Esophagus (tissue), 2 donors: ENCODE data around the gene KDSR. TPM values are rescaled to one million over a fixed set of nuclear protein-coding genes. Genes with fewer than 3 reads are reported as not detected.

ENCODE experiments used
- H3K27ac ChIP-seq, 2 donors: one replicate each; pipeline ENCODE4 v1.5.1; 2013; ENCODE audit warnings: low read depth in 2 of 2, mild to moderate bottlenecking in 2 of 2, inconsistent platforms in 1 of 2, low read length in 1 of 2, moderate library complexity in 1 of 2
- H3K27me3 ChIP-seq, 2 donors: one replicate each; pipeline ENCODE4 v1.6.1; 2013; ENCODE audit warnings: low read length in 2 of 2, control low read depth in 1 of 2, mild to moderate bottlenecking in 1 of 2; ENCODE audit not compliant: insufficient read depth in 2 of 2, control insufficient read depth in 1 of 2
- H3K36me3 ChIP-seq, 2 donors: one replicate each; pipeline ENCODE4 v1.6.1; 2013; ENCODE audit warnings: low read length in 1 of 2; ENCODE audit not compliant: control insufficient read depth in 2 of 2, insufficient read depth in 2 of 2
- H3K4me1 ChIP-seq, 2 donors: one replicate each; pipeline ENCODE4 v1.6.1; 2013; ENCODE audit warnings: low read length in 1 of 2; ENCODE audit not compliant: control insufficient read depth in 2 of 2, insufficient read depth in 2 of 2
- H3K4me3 ChIP-seq, 2 donors: one replicate each; pipeline ENCODE4 v1.5.1; 2013; ENCODE audit warnings: low read length in 2 of 2, mild to moderate bottlenecking in 2 of 2, low read depth in 1 of 2, moderate library complexity in 1 of 2
- H3K9me3 ChIP-seq, 2 donors: one replicate each; pipeline ENCODE4 v1.6.1; 2013; ENCODE audit warnings: mild to moderate bottlenecking in 2 of 2, low read depth in 1 of 2, low read length in 1 of 2, moderate library complexity in 1 of 2; ENCODE audit not compliant: control insufficient read depth in 2 of 2, insufficient read depth in 1 of 2
- WGBS, 2 donors: extraction: QIAGEN DNeasy Blood & Tissue Kit; methylation state at CpG; one replicate each; pipeline ENCODE4 v1.1.7; 2013; 5-methylcytosine and 5-hydroxymethylcytosine counted together
- polyA plus RNA-seq, 2 donors: library from polyadenylated mRNA; stranded (reverse); fragments of 200-250 nt; gene quantifications; one replicate each; pipeline ENCODE4 v1.2.3, GENCODE V29; 2013
- donor health status: healthy with polysubstance abuse.
- donor health status: Bipolar disorder and iron deficiency.

The KDSR gene
- polyA plus RNA-seq: 10 to 100 TPM in 1 of 2 donors, 1 to 10 TPM in 1; 9.8 to 17.9 TPM

GRCh38 chr18:63367053-63367953 is at the start of gene KDSR:
Gene KDSR (minus strand): TSS chr18:63367206. CDS start chr18:63367118, 88 bp downstream.
- Histone ChIP-seq H3K9me3 (no peaks in the 10 kb centered on the region), H3K36me3 (peaks cover 0 to under 1% of the 10 kb centered on the region in 2 donors), H3K27ac (peak within 1 kb of the TSS; percentile 99 to 100), H3K4me1 (peaks cover 0 to 2% of the 10 kb centered on the region in 2 donors), H3K4me3 (peak within 1 kb of the TSS; percentile 91), H3K27me3 (no peaks in the 10 kb centered on the region)
- WGBS, 2 donors: 0% methylated on average over 35 to 90 of the region's 90 CpGs

- no peaks in the 10 kb centered on the region for H3K9me3 ChIP-seq
- H3K27ac ChIP-seq: no peak overlapping the region
- H3K27me3 ChIP-seq: no peaks in the 10 kb centered on the region
- H3K4me3 ChIP-seq: no peak overlapping the region
- H3K4me1 ChIP-seq: no peaks in the 10 kb centered on the region
- peaks cover 7 to 20% of the 10 kb centered on the region in 2 donors for H3K36me3 ChIP-seq
- 72 to 92% methylated on average over 4 of the region's 4 CpGs for WGBS, 2 donors
Observed at GRCh38 chr18:63412953-63413352, 45.9 kb upstream of the KDSR start.

GRCh38 chr18:63410792-63411191 is 43.8 kb upstream of the KDSR start:
- Histone ChIP-seq H3K9me3 (no peaks in the 10 kb centered on the region), H3K36me3 (peaks cover 7 to 13% of the 10 kb centered on the region in 2 donors), H3K4me1 (no peaks in the 10 kb centered on the region), H3K27me3 (no peaks in the 10 kb centered on the region), H3K4me3 (no peak overlapping the region), H3K27ac (no peak overlapping the region)
- WGBS, 2 donors: 67% methylated on average over 4 of the region's 4 CpGs

GRCh38 chr18:63409301-63409700 is 42.3 kb upstream of the KDSR start:
- no peaks in the 10 kb centered on the region for H3K4me1 ChIP-seq
- WGBS, 2 donors: 62 to 70% methylated on average over 5 of the region's 5 CpGs
- no peak overlapping the region for H3K4me3 ChIP-seq
- peaks cover 3 to 8% of the 10 kb centered on the region in 2 donors for H3K36me3 ChIP-seq
- H3K9me3 ChIP-seq: no peaks in the 10 kb centered on the region
- no peak overlapping the region for H3K27ac ChIP-seq
- H3K27me3 ChIP-seq: no peaks in the 10 kb centered on the region

- Histone ChIP-seq H3K4me3 (no peak overlapping the region), H3K9me3 (no peaks in the 10 kb centered on the region), H3K27ac (no peak overlapping the region), H3K4me1 (no peaks in the 10 kb centered on the region), H3K27me3 (no peaks in the 10 kb centered on the region), H3K36me3 (peaks cover 3 to 8% of the 10 kb centered on the region in 2 donors)
- WGBS, 2 donors: 51 to 66% methylated on average over 1 of the region's 1 CpG
Observed at GRCh38 chr18:63407734-63408133, 40.7 kb upstream of the KDSR start.

GRCh38 chr18:63405986-63406385 is 39.0 kb upstream of the KDSR start:
- H3K36me3 ChIP-seq: peaks cover 5 to 10% of the 10 kb centered on the region in 2 donors

GRCh38 chr18:63402246-63403162 is 35.5 kb upstream of the KDSR start:
- no peak overlapping the region for H3K4me3 ChIP-seq
- WGBS, 2 donors: 87 to 94% methylated on average over 8 of the region's 8 CpGs
- H3K27ac ChIP-seq: no peak overlapping the region
- H3K27me3 ChIP-seq: no peaks in the 10 kb centered on the region
- H3K9me3 ChIP-seq: no peaks in the 10 kb centered on the region
- H3K4me1 ChIP-seq: no peaks in the 10 kb centered on the region
- peaks cover 2 to 5% of the 10 kb centered on the region in 2 donors for H3K36me3 ChIP-seq

More at GRCh38 chr18:63405986-63406385, 39.0 kb upstream of the KDSR start:
- Histone ChIP-seq H3K4me1 (no peaks in the 10 kb centered on the region), H3K9me3 (no peaks in the 10 kb centered on the region), H3K4me3 (no peak overlapping the region), H3K27me3 (no peaks in the 10 kb centered on the region), H3K27ac (no peak overlapping the region)
- 79 to 84% methylated on average over 3 of the region's 3 CpGs for WGBS, 2 donors

- Histone ChIP-seq H3K27ac (no peak overlapping the region), H3K4me1 (no peaks in the 10 kb centered on the region), H3K4me3 (no peak overlapping the region), H3K9me3 (no peaks in the 10 kb centered on the region), H3K36me3 (peaks cover 2 to 5% of the 10 kb centered on the region in 2 donors), H3K27me3 (no peaks in the 10 kb centered on the region)
- 94 to 95% methylated on average over 3 of the region's 3 CpGs for WGBS, 2 donors
Observed at GRCh38 chr18:63399300-63399699, 32.3 kb upstream of the KDSR start.

GRCh38 chr18:63397349-63397748 is 30.3 kb upstream of the KDSR start:
- 95 to 96% methylated on average over 1 of the region's 1 CpG for WGBS, 2 donors
- peaks cover 2 to 7% of the 10 kb centered on the region in 2 donors for H3K36me3 ChIP-seq

More at GRCh38 chr18:63397349-63397748, 30.3 kb upstream of the KDSR start:
- no peak overlapping the region for H3K4me3 ChIP-seq
- H3K27ac ChIP-seq: no peak overlapping the region
- H3K9me3 ChIP-seq: no peaks in the 10 kb centered on the region
- H3K27me3 ChIP-seq: no peaks in the 10 kb centered on the region
- no peaks in the 10 kb centered on the region for H3K4me1 ChIP-seq
